ENCODE measurements around the gene ENPP3. TPM values are rescaled to one million over a fixed set of nuclear protein-coding genes. Genes with fewer than 3 reads are reported as not detected.

Gene ENPP3
- polyA plus RNA-seq, 1 of the 3 experiments (the other 2 are of a cell fraction): not detected

GRCh38 chr6:131775886-131776285, 138.8 kb downstream of the ENPP3 start:
- no peak for DNase-seq
- TF ChIP-seq PBX3 (IDR thresholded peaks at IDR 0.05) (no peak), REST (IDR thresholded peaks at IDR 0.05; ENCODE audit: low read depth, low read length) (no peak), TCF12 (IDR thresholded peaks at IDR 0.05) (no peak), IRF3 (IDR thresholded peaks at IDR 0.05; ENCODE audit: low read depth, low read length) (no peak), ELF1 (IDR thresholded peaks at IDR 0.05) (no peak), GABPA (IDR thresholded peaks at IDR 0.05; ENCODE audit: low read depth) (no peak), GATA2 (CRISPR knock-in tag; IDR thresholded peaks at IDR 0.05) (no peak), JUND (IDR thresholded peaks at IDR 0.05) (no peak)
- TF ChIP-seq, protein P1, sequence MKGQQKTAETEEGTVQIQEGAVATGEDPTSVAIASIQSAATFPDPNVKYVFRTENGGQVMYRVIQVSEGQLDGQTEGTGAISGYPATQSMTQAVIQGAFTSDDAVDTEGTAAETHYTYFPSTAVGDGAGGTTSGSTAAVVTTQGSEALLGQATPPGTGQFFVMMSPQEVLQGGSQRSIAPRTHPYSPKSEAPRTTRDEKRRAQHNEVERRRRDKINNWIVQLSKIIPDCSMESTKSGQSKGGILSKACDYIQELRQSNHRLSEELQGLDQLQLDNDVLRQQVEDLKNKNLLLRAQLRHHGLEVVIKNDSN (IDR thresholded peaks at IDR 0.05; ENCODE audit: borderline replicate concordance, low read depth): no peak
- 6% methylated on average over 3 of the region's 3 CpGs for WGBS (ENCODE audit: low lambda C conversion rate)
- Histone ChIP-seq H3K9me2 (no peaks in the 10 kb centered on the region), H3K27ac (ENCODE audit: low read depth in 2 of 2, low read length in 1 of 2) (no peak overlapping the region), H3K9me3 (no peaks in the 10 kb centered on the region), H3K79me2 (ENCODE audit: insufficient read depth) (no peaks in the 10 kb centered on the region), H3K4me3 (ENCODE audit: low read depth in 2 of 2, low read length in 1 of 2) (no peak overlapping the region), H2AFZ (ENCODE audit: low read depth) (no peak overlapping the region), H3K4me2 (no peak overlapping the region), H3K27me3 (ENCODE audit: insufficient read depth) (peaks cover 21% of the 10 kb centered on the region; the same call in 1 of the 2 replicates), H3K36me3 (replicated peaks in 1 of 2; ENCODE audit: control insufficient read depth in 1 of 2, insufficient read depth in 2 of 2, low read length in 1 of 2) (no peaks in the 10 kb centered on the region), H3F3A (replicated peaks; ENCODE audit: insufficient read depth) (no peaks in the 10 kb centered on the region), H3K4me1 (ENCODE audit: control insufficient read depth in 1 of 2, insufficient read depth in 2 of 2, low read depth in 1 of 2, low read length in 1 of 2) (no peaks in the 10 kb centered on the region), H4K20me1 (ENCODE audit: insufficient read depth) (no peaks in the 10 kb centered on the region), H3K9ac (no peak overlapping the region)
- CTCF ChIA-PET: no interaction called here
- POLR2A ChIA-PET: no interaction called here

DNA sequence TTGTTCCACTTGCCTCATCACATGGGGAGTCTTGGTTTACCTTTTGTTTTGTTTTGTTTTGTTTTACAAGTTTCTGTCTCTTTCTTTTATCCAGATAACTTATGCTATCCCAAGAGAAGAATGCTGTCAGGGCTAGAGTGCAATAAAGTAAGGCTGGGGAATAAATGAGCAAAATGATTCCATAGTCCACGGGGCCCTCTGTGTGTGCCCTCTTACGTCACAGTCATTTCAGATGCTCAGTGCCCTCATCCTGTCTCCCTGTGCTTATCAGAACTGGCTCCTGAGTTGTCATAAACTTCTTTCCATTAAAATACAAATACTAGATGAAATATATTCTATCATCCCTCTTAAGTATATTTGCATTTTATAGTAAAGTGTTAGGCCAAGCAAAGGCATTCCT, 139.9 kb downstream of the ENPP3 start:
- no peak overlapping the region for H3K4me2 ChIP-seq
- no peaks in the 10 kb centered on the region for H3F3A ChIP-seq (replicated peaks; ENCODE audit: insufficient read depth)
- H3K4me3 ChIP-seq (ENCODE audit: low read depth in 2 of 2, low read length in 1 of 2): no peak overlapping the region
- H2AFZ ChIP-seq (ENCODE audit: low read depth): no peak overlapping the region
- H3K9me3 ChIP-seq: no peaks in the 10 kb centered on the region
- H3K79me2 ChIP-seq (ENCODE audit: insufficient read depth): no peaks in the 10 kb centered on the region
- H3K27ac ChIP-seq (ENCODE audit: low read depth in 2 of 2, low read length in 1 of 2): no peak overlapping the region
- no peak overlapping the region for H3K9ac ChIP-seq
- 13% methylated on average over 2 of the region's 2 CpGs for WGBS (ENCODE audit: low lambda C conversion rate)
- H4K20me1 ChIP-seq (ENCODE audit: insufficient read depth): no peaks in the 10 kb centered on the region
- H3K9me2 ChIP-seq: no peaks in the 10 kb centered on the region
- no peaks in the 10 kb centered on the region for H3K4me1 ChIP-seq (ENCODE audit: control insufficient read depth in 1 of 2, insufficient read depth in 2 of 2, low read depth in 1 of 2, low read length in 1 of 2)
- ChIA-PET CTCF (no interaction called here), POLR2A (no interaction called here)
- H3K36me3 ChIP-seq (replicated peaks in 1 of 2; ENCODE audit: control insufficient read depth in 1 of 2, insufficient read depth in 2 of 2, low read length in 1 of 2): no peaks in the 10 kb centered on the region
- H3K27me3 ChIP-seq (ENCODE audit: insufficient read depth): peaks cover 21% of the 10 kb centered on the region; the same call in 1 of the 2 replicates
- no peak for DNase-seq
- no peak for TF ChIP-seq SIN3A (IDR thresholded peaks at IDR 0.05; ENCODE audit: borderline replicate concordance, low read depth, low read length)
- TF ChIP-seq, protein P2, sequence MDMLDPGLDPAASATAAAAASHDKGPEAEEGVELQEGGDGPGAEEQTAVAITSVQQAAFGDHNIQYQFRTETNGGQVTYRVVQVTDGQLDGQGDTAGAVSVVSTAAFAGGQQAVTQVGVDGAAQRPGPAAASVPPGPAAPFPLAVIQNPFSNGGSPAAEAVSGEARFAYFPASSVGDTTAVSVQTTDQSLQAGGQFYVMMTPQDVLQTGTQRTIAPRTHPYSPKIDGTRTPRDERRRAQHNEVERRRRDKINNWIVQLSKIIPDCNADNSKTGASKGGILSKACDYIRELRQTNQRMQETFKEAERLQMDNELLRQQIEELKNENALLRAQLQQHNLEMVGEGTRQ (IDR thresholded peaks at IDR 0.05; ENCODE audit: borderline replicate concordance, low read depth, low read length): no peak
- TF ChIP-seq, protein P3, sequence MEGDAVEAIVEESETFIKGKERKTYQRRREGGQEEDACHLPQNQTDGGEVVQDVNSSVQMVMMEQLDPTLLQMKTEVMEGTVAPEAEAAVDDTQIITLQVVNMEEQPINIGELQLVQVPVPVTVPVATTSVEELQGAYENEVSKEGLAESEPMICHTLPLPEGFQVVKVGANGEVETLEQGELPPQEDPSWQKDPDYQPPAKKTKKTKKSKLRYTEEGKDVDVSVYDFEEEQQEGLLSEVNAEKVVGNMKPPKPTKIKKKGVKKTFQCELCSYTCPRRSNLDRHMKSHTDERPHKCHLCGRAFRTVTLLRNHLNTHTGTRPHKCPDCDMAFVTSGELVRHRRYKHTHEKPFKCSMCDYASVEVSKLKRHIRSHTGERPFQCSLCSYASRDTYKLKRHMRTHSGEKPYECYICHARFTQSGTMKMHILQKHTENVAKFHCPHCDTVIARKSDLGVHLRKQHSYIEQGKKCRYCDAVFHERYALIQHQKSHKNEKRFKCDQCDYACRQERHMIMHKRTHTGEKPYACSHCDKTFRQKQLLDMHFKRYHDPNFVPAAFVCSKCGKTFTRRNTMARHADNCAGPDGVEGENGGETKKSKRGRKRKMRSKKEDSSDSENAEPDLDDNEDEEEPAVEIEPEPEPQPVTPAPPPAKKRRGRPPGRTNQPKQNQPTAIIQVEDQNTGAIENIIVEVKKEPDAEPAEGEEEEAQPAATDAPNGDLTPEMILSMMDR (IDR thresholded peaks at IDR 0.05): no peak
- no peak for TF ChIP-seq MXI1 (IDR thresholded peaks at IDR 0.05; ENCODE audit: low read depth, low read length)
- TF ChIP-seq IRF3 (IDR thresholded peaks at IDR 0.05; ENCODE audit: low read depth, low read length): no peak
- TF ChIP-seq SMC3 (IDR thresholded peaks at IDR 0.05; ENCODE audit: low read depth, low read length): no peak
- no peak for TF ChIP-seq RAD21 (IDR thresholded peaks at IDR 0.05; ENCODE audit: low read length)
- TF ChIP-seq RCOR1 (IDR thresholded peaks at IDR 0.05; ENCODE audit: low read length): no peak
- TF ChIP-seq EZH2phosphoT487 (IDR thresholded peaks at IDR 0.05; ENCODE audit: borderline replicate concordance, low read depth): no peak
- TF ChIP-seq GATA2 (CRISPR knock-in tag; IDR thresholded peaks at IDR 0.05): no peak
- no peak for TF ChIP-seq ELF1 (IDR thresholded peaks at IDR 0.05)
- TF ChIP-seq POLR2AphosphoS5 (IDR thresholded peaks at IDR 0.05; ENCODE audit: low read depth, low read length): no peak
